Ecto neural progenitor cell (in vitro differentiated cells): ENCODE results near the gene S100A11.
"Not testable (repeated sequence)": the region's sequence is repeated elsewhere in the genome, so short reads cannot be mapped to it uniquely, and the experiment has no call there.

Experiments
- DNase-seq: peaks from one replicate; pipeline ENCODE4 v3.0.0-alpha.2; 2018; ENCODE audit warnings: low spot score

The S100A11 gene

DNA sequence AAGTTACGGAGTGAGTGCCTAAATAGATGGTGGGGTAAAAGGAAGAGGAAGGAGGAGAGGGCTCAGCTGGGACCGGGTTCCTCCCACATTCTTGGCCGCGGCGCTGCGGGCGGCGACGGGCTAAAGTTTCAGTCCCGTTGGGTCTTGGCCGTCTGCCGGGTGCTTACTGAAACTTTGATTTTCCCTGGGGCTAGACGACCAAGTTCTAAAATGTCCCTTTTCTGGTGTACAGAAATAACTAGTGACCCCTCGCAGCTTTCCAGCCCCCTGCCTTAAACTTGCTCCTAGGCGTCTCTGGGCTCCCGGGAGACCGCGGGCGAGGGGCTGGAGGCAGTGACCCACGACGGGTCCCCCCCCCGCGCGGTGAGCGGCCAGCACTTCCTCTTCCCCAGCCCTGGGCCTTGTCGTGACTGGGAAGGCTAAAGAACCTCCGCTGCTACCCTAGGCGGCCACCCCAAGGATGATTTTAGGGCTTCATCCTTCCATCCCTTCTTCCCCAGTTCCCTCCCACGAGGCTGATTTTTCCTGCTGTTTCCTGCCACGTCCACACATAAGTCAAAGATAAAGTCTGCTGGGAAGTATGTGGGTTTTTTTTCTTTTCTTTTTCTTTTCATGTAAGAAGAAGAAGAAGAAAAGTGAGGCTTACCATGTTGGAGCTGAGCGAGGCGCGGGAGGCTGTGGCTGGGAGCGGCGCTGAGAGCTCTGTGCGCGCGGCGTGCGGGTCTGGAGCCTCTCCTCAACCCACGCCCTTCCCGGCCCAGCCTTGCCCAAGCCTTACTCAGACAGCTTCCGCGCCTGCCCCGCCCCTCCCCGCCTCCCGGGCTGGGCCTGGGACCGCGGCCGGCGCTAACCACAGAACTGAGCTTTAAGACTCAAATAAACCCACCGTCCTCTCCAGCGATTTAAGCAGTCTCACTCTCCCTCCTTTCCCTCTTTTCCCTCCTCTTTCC lies at the start of gene S100A11:
S100A11 (minus strand) TSS at position 738 of the 950 bp plus-strand sequence; CDS start at position 649, 89 bp downstream.
- peak; percentile 76 for DNase-seq

DNA sequence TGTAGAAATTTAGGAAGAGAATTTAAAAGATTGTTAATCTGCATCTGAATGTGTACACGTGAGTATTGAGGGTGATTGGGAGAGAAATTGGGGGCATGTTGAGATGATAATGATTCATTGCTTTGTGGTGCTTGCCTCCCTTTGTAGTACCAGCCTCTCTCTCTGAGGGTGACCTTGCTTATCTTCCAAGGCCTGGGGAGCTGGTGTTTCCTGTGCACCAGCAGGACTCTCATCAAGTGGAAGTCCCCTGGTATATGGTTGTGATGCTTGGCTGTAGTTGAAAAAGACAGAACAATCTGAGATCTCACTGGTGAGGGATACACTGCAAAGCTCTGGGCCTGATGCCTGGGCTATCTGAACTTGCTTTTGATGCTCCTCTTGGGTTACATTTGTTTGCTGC lies 48.0 kb upstream of the S100A11 start:
- no peak for DNase-seq

DNA sequence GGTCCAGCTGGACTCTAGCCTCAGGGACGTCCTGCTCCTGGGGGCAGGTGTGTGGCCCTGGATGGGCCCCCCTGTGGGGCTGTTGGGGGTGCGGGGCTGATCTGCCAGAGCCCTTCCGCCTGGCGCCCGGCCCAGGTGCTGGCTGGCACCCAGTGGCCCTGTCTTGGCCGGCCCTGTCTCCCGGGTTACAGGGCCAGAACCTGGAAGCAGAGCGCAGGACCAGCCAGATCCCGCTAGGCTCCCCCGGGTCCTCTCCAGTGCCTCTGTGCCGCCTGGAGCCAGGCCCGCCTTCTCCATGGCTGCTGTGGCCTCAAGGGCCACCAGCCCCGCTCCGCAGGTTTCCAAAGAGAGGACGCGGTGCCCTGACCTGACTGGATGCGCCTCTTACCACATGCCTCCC lies 44.2 kb upstream of the S100A11 start:
- DNase-seq, result not testable (repeated sequence)

DNA sequence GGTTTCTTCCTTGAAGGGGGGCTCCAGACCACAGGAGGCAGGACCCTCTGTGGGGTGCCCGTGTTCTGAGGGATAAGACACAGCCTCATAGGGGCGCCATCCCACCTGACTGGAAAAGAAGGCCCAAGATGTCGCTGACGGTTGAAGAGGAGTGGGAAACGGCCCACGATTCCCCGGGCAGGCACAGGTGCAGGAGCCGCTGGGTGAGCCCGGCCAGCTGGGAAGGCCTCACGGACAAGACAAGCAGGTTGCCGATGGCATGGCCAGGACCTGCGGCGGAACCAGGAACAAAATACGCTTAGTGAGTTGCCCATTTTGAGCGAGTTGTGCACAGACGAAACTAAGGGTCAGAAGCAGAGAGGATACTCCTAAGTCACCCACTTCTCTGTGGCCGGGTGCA lies 43.7 kb upstream of the S100A11 start:
- not testable (repeated sequence) for DNase-seq

DNA sequence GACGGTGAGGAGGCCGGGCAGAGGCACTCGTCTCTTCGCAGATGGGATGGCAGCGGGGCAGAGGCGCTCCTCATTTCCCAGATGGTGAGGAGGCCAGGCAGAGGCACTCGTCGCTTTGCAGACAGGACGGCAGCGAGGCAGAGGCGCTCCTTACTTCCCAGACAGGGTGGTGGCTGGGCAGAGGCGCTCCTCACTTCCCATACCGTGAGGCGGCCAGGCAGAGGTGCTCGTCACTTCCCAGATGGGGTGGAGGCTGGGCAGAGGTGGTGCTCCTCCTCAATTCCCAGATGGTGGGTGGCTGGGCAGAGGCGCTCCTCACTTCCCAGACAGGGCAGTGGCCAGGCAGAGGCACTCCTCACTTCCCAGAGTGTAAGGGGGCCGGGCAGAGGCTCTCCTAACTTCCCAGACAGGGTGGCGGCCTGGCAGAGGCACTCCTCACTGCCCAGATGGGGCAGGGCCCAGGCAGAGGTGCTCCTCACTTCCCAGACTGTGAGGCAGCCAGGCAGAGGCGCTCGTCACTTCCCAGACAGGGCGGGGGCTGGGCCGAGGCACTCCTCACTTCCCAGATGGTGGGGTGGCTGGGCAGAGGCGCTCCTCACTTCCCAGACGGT lies 42.1 kb upstream of the S100A11 start:
- no peak for DNase-seq

DNA sequence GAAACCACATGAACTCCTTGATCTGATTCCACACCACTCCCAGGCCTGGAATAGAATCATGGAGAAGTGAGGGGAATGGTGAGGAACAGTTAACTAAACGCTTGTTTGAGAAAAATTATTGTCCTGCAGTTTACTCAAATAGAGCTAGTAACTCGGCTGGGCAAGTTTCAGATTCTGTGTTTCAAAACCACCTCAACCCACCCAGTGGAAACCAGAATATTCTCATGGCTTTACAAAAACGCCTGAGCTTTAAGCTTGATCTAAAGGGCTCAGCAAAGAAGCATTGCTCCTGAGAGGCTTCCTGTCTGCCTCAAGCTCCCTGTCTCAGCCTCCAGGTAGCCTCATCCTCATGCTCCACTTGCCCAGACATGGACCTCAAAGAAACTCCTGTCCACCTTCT lies 35.5 kb upstream of the S100A11 start:
- DNase-seq, result no peak

DNA sequence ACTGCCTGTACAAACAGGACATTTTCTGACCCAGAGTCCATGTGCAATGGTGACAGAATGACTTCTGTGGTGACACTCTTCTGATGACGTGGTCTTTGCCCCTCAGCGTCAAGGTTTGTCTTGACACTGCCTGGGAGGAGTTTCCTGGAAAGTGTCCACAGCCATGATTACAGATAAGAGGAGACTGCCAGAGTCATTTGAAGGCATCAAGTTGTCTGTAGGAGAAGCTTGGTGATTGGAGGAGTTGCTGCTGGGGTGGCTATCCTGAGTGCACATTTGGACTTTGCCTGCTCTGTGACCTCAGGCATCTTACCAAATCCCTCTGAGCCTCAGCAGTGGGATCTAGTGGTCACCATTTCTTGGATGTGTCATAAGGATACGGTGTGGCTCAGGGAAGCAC lies 34.3 kb upstream of the S100A11 start:
- no peak for DNase-seq

DNA sequence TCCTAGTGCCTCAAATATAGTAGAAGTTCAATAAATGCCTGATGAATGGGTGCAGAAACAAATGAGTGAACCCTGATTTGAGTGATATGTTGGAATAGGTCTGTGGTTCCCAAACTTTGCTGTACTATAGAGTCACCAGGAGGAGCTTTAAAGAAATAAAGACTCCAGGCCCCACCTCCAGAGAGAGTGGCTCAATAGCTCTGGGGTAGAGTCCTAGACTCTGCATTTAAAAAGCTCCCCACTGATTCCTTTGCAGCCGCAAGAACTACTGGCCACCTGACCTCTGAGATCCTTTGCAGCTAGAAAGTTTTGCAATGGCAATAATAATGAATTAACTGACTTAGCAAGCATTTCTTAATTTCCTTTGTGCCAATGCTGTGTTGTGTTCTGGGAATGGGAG lies 31.1 kb upstream of the S100A11 start:
- DNase-seq, result no peak

DNA sequence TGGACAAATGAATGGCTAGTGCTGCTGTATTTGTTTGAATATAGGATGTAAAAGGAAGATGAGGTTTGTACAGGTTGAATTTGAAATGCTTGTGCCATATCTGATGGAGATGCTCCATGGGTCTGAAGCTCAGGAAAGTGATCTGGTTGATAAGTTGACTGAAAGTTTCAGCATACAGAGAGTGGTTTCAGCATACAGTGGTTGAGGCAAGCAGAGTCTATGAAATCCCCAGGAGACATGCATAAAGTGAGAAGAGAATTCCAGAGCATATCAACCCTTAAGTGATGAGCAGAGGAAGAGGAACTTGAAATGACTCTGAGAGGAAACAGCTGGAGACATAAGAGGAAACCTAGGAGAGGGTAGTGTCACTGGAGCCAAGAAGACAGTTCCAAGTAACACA lies 30.3 kb upstream of the S100A11 start:
- DNase-seq, result no peak

DNA sequence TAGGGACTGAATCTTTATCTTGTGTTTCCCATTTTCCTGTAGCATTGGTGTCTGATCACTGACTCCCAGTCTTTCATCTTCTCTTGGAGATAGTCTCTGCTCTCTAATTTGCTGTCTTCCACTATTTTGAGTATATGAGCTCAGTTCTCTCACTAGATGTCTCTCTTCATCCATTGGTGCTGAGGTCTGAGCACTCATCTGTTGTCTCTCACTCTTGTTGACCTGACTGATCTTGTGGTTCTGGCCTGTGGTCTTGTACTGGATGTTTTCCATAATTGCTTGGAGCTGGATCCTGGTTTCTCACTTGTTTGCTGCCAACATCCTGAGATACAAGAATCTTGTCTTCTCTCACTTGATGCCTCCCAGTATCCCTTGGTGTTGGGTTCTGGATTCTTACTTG lies 25.1 kb upstream of the S100A11 start:
- DNase-seq, result peak; percentile 1

DNA sequence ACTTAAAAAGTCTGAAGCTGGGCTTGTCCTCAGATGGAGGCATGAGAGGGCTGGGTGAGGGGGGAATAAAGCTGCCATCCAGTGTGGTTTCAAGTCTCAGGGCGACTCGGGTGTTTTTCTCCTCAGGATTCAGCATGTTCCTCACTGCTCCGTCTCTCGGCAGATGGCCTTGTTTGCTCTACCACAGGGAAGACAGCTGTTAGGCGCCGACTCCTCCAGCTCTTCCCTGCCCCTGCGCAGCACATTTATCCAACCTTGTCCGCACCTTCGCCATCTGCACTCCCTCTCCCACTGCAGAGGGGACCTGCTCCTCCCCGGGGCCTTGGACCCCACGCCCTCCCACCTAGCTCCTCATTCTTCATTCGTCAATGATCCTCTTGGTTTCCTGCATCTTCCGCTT lies 16.6 kb upstream of the S100A11 start:
- no peak for DNase-seq

DNA sequence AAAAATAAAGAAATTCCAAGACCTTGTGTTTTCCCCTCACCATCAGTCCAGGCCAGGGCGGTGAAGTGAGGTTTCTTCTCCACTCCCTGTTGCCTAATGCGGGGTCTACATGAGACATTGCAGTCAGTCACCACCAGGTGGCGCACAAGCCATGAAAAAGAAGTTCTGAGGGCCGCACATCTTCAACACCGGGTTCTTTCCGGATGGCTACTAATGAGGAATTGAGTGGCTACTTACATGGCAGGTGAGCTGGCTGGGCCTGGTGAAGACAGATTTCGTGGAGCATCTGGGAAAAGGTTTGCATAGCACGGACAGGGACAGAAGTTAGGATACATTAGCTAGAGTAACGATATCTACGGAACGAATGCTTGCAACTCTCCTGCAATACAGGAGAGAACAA lies 15.8 kb upstream of the S100A11 start:
- DNase-seq, result peak; percentile 87

DNA sequence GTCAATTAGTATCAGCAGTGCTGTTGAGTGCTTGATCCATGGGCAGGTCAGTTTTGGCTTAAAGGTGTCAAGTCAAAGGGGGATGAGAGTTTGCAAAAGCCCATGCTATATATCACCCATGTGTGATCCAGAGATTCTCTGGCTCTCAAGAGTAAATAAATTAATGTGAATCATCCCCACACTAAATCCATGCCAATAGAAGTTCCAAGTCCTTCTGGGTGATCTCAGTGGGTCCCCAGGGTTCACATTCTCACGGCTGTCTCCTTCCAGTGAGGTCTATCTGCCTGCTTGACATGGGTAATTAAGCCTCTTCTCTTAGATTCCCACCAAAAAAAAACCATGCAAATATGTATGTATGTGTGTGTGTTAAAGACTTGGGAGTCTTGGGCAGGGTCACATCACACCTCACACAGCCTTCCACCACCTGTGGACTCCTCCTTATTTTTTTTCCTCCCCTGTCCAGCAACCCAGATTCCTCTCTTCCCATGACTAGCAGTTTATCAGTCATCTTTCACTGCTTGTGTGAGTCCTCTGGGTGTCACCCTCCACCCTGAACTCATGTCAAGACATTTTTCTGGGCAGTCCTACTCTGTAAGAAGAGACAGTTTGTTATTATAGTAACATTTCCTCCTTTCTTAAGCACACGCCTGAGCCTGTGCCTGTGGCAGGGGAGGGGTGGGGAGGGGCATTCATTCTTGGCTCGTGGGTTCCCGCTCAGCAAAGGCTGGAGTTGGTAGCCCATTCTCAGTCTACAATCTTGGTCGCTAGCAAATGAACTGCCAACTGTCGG lies 14.3 kb upstream of the S100A11 start:
- DNase-seq, result no peak

DNA sequence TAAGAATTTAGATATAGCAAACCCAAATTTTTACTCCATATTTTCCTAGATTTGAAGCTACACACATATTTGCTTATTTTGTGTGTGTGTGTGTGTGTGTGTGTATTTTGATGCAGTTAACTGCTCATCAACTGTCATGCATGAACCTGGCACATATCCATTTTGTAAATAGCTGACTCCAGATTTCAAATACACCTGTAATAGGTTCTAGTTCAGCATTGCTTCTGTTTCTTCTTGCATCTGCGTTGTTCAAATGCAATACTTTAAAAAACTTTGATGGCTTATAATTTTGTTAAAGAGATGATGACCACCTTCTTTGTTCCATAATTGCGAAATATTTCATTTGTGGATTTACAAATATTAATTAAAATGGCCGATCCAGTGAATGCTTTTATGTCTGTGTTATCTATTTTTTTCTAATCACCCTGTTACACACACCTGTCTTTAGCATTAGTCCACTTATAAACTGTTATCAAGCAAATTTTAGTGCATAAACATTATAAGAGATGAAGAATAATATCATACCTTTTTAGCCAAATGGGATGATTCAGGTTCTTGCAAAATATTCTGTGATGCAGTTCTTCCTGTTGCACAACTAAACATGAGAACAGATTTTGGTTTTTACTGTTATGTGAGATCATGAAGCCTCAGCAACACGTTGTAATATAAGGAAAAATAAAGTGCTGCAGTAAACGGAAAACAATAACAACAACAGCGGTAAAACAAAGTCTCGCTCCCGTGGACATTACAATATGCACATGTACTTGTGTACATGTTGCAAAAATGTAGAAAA lies 12.7 kb upstream of the S100A11 start:
- DNase-seq, result no peak

DNA sequence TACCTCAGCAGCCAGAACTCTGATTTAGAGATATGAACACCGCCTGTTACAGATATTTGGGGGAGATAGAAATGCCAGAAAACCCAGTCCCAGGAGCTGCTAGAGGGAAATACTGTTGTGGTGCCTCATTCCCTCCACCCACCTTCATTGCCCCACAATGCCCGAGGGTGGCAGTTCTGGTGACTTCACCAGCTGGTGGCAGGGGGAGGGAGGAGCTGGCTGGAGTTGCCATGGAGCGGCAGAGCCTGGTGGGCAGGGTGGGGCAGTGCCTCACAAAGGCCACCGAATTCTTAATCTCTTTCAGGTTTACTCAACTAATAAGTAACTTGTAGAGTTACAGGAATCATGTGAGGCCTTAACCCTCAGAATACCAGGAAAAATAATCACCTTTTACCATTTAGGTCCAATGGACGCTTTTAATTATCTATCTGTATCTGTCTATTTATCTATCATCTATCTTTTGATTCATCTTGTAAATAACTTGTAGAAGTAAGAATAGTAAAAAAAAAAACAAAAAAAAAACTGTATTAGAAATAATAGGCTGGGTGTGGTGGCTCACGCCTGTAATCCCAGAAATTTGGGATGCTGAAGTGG lies 11.7 kb upstream of the S100A11 start:
- DNase-seq, result no peak

DNA sequence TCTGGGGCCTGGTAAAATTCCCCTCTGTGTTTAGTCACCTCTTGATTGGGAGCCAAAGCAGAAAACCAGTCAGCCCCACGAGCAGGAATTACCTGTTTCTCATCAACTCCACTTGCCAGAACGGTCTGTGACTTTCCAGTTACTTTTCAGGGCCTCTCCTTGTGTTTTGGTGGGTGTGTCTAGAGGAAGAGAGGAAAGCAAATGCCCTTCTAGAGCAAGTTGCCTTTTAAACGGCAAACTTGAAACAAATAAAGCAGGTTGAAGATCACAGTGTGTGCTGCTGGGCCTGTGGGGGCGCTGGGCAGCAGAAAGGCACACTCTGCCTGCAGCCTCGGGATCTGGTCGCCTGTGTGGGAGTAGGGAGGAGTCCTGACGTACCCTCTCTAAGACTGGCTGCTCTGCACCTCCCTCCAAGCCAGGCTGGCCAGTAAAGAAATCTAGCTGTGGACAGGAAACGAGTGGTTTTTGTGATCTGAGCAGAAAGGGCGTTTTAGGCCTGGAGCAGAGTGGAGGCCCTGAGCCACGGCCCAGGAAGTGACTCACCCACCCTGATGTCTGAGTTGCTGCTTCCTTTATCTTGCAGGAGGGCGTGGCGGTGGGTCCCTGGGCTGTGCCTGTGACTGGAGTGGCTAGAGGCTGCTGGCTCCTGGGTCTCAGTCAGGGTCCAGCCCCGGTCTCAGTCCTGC lies 11.1 kb upstream of the S100A11 start:
- peak; percentile 88 for DNase-seq

DNA sequence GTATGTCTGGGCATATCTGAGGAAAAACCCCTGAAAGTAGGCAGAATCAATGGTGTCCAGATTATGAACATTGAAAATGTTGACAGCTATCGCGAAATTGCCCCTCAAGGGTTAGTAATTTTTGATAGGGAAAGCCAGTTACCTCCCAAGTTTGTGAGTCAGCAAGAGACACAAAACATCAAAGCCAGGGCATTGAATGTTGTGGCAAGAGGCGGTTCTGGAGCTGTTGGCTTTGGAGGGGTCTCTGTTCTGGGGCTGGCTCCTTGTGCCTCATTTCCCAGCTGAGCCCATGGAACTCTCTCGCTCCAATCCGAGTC lies 10.6 kb upstream of the S100A11 start:
- DNase-seq, result no peak

DNA sequence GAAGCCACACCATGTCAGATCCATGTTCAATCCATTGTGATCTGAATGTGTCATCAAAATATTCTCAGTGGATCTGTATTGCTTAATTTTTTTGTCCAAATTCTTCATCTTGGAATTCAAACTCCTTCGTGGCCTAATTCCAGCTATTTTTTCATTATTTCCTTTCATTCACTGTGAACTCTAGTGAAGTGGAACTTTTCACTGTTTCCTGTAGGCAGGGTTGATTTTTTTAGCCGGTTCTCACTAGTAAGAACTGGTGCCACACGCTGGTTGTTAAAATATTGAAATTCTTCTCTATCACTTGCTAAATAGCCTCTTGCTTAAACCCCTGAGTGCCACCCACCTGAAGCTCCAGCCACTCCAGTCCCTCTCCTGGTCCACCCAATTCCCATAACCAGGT lies 7.6 kb upstream of the S100A11 start:
- no peak for DNase-seq

DNA sequence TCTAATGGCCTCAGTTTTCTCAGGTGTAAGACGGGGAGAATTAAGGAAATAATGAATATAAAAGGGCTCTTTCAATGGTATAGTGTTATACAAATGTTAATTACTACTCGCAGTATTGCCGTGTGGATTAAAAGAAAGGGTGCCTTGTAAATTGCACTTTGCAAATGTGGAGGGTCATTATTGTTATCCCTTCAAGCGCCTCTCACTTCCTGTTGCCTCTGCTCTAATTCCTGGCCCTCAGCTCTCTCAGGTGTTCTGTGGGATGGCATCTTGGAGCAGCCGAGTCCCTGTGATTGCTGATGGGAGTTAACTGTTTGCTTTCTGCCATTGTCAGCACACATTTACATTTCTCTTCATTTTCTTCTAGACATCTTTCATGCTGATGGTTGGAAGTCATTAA lies 7.1 kb upstream of the S100A11 start:
- DNase-seq, result no peak

DNA sequence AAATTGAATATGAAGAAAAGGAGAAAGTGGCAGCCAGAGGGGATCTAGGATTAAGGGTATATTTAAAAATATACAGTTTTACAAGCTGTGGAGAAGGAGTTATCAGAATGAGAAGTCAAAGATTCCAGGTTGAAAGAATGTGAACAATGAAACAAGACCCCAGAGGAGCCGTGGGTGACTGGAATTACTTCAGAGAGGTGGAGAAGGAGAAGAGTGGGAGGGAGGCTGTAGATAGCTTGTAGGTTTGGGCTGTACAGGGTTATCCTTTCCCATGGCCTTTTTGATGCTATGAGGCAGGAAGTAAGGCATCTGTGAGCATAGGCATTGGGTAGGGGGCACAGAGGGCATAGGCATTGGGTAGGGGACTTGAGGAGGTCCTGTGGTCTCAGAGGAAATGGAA lies 5.2 kb upstream of the S100A11 start:
- DNase-seq, result no peak

DNA sequence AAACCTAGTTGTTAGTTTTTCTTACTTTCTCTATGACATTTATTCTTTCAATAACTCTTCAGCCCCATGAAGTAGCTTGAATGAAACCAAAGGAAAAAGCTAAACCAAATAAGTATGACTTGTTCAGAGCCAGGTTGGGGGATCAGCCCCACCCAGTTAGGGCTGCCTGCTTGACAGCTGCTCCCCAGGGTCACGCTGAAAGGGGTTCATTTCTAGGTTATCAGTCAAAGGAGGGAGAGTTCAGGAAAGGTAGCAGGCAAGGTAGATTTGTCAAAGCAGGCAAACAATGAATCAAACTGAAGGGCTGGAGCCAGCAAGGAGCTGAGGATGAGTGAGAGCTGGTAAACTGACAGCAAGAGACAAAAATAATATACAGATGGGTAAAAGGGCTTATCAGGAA lies 3.1 kb upstream of the S100A11 start:
- DNase-seq, result no peak
